ENCODE measurements around the gene DNAJC11.
"Not testable (repeated sequence)": the region's sequence is repeated elsewhere in the genome, so short reads cannot be mapped to it uniquely, and the experiment has no call there.

Gene DNAJC11, protein sequence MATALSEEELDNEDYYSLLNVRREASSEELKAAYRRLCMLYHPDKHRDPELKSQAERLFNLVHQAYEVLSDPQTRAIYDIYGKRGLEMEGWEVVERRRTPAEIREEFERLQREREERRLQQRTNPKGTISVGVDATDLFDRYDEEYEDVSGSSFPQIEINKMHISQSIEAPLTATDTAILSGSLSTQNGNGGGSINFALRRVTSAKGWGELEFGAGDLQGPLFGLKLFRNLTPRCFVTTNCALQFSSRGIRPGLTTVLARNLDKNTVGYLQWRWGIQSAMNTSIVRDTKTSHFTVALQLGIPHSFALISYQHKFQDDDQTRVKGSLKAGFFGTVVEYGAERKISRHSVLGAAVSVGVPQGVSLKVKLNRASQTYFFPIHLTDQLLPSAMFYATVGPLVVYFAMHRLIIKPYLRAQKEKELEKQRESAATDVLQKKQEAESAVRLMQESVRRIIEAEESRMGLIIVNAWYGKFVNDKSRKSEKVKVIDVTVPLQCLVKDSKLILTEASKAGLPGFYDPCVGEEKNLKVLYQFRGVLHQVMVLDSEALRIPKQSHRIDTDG

DNA sequence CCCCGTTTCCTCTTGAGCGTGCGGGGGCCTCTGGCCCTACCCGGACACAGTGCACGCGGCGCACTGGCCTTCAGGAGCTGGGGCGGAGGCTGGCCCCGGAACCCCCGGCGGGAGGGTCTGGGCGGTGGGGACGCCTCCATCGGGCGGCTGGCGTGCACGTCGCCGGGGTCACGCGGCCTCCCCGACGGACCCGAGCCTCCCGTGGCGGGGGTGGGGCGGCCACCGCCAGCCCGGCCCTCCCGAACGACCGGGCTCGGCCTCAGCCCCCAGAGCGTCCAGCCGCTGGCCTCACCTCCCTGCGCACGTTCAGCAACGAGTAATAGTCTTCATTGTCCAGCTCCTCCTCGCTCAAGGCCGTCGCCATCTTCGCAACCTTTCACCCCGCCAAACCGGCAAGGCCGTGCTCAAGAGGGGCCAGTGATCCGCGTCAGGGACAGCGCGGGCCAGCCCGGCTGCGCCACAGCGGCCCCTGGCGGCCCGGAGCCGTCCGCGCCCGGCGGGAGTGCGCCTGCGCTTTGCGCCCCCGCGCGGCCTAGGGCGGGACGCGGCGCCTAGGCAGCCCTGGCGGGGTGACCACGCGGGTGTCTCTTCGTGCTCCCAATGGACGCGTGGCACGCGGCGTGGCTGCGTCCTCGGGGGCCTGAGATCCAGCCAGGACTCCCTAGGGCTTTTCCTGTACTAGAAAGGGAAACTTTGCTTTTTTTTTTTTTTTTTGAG is at the start of gene DNAJC11:
TSS of gene DNAJC11 (minus strand) at position 380 of the 717 bp plus-strand sequence. CDS start at position 364, 16 bp downstream.
- DNase-seq, result peak; percentile 93

DNA sequence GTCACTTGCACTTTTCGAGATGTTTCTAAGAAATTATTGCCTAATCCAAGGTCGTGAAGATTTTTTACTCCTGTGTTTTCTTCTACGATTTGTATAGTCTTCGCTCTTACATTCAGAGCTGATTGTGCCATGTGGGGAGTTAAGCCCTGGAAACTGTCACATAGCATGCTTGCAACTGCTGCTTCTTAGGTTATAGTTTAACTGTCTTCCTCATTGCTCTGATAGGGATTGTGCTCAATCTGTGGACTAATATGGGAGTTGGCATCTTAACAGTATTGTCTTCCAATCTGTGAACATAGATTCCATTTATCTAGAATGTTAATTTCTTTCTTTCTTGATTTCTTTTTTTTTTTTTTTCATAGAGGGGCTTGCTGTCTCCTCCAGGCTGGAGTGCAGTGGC is 48.9 kb upstream of the DNAJC11 start:
- no peak for DNase-seq

DNA sequence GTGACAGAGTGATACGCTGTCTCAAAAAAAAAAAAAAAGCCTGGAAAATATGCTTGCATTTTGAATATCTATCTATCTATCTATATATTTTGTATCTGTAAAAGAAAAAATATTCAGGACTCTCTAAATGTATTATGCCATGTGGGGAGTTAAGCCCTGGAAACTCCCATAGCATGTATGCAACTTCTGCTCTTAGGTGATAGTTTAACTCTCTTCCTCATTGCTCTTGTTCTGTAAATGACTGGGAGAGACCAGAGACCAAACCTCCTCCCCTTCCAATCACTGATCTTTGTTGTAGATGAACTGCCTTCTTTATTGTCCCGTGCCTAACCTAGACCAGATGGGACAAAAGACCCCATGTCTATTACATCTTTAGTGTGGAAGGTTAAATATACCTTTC is 46.1 kb upstream of the DNAJC11 start:
- DNase-seq, result no peak

DNA sequence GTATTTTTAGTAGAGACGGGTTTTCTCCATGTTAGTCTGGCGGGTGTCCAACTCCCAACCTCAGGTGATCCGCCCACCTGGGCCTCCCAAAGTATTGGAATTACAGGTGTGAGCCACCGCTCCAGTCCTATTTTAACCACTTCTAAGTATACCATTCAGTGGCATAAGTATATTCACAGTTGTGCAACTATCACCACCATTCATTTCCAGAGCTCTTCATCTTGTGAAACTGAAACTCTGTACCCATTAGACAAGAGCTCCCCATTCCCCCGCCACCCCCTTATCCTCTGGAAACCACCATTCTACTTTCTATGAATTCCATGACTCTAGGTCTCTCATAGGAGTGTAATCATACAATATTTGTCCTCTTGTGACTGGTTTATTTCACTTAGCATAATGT is 43.5 kb upstream of the DNAJC11 start:
- no peak for DNase-seq

DNA sequence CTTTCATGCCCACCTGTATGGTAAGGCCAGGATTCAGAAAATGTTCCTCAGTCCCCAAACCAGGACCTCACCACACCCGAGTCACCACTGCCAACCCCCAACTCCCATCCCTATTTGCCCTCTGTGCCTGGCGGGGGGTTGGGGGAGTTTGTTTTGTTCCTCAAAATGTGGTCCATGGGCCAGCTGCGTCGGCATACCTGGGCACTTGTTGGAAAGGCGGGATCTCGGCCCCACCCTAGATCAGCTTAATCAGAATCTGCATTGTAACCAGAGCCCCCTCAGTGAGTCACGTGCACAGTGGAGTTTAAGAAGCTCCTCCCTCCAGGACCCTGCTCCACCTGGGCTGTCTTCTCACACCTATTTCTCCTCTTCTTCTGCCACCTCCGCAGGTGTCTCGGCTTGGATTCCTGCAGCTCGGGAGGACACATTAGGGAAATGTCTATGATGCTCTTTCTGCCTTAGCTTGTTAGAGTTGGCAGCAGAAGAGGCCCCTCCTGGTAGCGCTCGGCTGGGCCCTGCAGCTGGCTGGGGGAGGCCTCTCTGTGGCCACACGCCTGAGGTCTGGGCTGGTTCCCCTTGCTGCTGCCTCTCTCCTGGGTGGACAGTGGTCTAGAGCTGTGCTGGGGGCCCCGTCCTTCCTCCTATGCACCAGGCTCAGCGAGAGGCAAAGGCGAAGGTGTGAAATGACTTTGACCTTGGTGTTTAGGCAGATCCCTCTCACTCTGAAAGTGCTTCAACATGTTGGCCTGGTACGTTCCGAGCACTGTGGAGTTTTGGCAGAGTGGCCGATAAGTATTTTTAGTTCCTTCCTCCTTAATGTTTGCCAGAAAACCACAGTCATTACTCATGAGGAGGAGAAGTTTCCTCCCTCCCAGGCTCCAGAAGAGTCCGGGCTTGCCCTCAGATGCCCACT is 41.8 kb upstream of the DNAJC11 start:
- DNase-seq, result peak; percentile 76

DNA sequence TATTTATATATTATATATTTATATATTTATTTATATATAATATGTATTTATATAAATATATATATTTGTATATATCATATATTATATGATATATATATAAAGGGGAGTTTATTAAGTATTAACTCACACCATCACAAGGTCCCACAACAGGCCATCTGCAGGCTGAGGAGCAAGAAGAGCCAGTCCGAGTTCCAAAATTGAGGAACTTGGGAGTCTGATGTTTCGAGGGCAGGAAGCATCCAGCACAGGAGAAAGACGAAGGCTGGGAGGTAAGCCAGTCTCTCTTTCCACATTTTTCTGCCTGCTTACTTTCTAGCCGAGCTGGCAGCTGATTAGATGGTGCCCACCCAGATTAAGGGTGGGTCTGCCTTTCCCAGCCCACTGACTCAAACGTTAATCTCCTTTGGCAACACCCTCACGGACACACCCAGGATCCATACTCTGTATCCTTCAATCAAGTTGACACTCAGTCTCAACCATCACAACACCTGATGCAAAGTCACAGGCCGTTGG is 41.1 kb upstream of the DNAJC11 start:
- peak; percentile 30 for DNase-seq

DNA sequence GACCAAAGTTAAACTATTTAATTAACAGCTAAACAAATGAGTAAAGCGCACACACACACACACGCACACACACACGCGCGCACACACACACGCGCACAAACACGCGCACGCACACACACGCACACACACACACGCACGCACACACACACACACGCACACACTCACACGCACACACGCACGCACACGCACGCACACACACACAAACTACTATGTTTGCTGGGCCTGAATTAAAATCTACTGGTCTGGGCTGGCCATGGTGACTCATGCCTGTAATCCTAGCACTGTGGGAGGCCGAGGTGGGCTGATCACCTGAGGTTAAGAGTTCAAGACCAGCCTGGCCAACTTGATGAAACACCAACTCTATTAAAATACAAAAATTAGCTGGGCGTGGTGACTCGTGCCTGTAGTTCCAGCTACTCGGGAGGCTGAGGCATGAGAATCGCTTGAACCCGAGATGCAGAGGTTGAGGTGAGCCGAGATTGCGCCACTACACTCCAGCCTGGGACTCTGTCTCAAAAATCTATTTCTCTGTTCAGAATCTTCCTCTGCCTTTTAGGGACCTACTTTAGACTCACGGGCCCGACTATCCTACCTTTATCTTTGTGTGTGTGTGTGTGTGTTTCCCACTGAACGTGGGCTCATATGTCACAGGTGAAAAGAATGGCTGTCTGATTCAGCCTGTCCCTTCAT is 37.5 kb upstream of the DNAJC11 start:
- DNase-seq, result no peak

DNA sequence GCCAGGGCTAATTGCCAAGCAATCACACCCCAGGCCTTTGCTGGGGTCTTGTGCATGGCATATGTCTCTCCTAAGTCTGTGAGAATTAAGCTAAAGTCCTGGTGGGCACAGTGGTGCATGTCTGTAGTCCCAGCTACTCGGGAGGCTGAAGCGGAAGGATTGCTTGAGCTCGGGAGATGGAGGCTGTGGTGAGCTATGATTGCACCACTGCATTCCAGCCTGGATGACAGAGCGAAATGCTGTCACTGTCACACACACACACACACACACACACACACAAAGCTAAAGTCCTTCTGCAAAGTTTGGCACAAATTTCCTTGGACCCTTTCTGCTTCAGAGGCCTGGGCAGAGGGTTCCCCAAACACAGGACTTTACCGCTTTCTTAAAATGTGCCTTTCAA is 31.3 kb upstream of the DNAJC11 start:
- DNase-seq, result no peak

DNA sequence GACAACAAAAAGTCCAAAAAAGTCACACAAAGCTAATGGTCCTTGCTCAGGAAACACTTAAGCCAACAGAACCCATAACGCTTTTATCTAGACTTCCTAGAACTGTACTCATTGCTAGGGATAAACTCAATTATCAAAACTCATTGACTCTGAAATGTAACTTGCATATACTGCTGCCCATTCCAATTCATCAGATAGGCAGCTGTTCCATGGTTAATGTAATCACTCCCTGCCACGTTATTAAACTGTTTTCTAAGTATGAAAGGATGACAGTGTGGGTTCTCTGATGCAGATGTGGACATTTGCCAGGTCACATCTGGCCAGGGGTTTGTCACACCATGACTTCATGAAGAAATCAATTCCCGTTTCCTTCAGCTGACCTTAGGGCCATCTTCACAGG is 30.3 kb upstream of the DNAJC11 start:
- DNase-seq, result no peak

DNA sequence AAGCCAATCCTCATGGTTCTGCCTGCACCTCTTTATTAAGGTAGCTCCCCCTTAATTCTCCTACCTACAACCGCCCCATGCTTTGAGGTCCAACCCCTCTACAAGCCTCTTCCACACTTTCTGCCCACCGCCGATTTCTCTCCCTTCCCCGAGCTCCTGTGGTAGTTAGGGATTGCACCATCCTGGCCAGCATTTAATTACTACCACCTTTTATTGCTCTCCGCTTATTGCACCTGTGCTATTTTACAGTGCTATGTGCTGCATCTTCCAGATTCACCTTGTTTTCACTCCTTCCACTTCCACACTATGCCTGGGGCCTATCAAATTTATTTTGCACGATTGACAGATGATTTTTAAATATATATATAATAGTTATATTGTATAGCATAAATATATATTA is 29.3 kb upstream of the DNAJC11 start:
- DNase-seq, result no peak

DNA sequence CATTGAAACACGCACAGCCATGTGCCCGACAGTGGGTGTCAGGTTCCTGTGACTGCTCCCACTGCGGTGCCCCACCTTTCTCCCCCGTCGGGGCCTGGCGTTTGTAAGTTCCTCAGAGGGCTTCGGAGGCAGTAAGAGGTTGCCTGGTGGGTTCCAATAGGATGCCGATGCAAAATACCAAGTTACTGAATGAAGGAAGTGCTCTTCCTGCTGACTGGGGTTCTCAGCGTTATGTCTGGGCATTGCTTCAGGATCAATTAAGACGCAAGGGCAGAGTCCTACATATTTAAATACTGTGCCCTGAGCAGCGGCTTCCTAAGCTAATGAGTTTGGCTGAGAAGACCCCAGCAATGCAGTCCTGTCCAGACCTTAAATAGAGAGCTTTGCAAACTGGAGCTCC is 28.9 kb upstream of the DNAJC11 start:
- DNase-seq, result no peak

DNA sequence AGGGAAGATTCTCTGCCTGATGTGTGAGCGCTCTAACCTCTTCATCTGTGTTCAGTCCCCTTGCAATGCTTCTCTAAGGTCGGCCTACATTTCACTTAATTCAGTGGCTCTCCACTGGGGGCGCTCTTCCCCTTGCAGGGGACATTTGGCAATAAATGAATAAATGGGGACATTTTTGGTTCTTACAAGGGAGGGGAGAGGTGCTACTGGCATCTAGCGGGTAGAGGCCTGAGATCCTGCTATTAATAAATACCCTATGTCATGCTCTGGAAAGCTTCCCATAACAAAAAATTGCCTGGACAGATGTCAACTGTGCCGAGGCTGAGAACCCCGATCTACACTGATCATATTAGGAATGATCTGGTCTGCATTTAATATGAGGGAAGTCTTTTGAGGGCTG is 25.9 kb upstream of the DNAJC11 start:
- DNase-seq, result no peak

DNA sequence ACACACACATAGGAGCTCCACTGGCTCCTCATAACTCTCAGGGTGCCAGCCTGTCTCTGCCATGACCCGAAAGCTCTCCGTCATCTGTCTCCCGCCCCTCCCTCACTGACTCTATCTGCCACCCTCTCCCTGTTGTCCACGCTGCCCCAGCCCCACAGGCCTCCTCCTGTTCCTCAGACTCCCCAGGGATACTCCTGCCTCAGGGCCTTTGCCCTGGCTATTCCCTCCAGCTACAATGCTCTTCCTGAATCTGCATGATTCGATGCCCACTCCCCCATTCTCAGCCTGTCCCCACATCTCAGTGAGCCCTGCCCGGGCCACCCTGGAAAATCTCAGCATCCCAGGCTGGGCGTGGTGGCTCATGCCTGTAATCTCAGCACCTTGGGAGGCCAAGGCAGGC is 24.6 kb upstream of the DNAJC11 start:
- DNase-seq, result no peak

DNA sequence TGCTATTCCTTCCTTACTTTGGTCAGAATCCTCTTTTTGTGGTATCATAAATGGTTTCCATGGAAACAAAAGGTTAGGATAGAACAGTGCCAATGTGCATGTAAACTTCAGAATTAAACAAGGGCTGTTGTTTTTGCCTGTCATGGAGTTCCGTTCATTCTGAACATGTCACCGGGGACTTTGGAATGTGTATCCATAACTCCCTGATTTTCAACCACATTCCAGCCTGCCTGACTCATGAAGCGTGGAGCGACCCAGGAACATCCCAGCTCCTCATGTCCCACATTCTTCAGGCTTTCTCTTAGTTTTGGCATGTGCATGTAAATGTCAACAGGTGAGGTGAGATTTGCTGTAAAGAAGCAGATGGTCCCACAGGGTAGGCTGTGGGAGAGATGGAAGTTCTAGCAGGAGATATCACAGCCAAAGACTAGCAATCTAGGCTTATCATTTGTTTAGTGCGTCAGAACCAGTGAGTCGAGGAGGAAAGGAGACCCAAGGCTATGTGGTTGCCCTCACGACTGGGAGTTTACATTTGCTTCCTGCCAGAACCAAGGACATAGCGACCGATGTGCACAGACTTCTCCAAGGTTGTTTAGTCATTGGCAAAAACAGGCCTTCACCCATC is 23.0 kb upstream of the DNAJC11 start:
- DNase-seq, result no peak

DNA sequence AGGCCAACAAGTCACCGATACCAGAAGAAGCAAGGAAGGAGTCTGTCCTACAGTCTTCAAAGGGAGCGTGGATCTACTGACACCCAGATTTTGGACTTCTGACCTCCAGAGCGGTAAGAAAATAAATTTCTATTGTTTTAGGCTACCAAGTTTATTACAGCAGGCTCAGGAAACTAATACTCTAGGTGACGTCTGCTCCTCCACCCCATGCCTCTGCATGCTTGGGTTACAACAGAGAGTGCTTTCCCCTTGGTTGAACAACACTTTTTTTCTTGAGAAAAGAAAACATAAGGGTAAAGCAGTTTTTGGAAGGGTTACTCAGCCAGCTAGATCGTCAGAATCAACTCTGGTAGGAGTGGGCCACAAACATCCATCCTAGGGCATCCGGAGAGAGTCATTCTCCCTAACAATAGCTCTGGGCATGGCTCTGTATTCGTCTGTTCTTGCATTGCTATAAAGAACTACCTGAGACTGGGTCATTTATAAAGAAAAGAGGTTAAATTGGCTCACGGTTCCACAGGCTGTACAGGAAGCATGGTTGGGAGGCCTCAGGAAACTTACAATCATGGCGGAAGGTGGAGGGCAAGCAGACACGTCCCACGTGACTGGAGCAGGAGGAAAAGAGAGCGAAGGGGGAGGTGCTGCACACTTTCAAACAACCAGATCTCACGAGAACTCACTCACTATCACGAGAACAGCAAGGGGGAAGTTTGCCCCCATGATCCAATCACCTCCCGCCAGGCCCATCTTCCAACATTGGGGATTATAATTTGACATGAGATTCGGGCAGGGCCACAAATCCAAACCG is 22.2 kb upstream of the DNAJC11 start:
- DNase-seq, result no peak

DNA sequence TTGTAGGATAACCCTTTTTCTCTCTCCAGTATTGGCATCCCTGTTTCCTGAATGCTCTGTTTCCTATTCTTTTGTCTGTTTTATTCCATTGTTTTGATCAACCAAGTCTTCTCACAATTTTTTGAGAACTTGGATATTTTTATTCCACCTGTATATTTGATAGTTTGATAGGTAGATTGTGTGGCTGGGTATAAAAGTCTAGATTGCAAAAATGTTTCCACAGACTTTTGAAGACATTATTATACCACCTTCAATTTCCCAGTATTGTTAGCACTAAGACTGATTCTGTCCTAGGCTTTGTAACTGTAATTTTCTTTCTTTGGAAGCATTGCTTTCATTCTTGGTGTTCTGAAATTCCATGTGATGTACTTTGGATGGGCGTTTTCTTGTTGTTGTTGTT is 9.6 kb upstream of the DNAJC11 start:
- DNase-seq, result no peak

DNA sequence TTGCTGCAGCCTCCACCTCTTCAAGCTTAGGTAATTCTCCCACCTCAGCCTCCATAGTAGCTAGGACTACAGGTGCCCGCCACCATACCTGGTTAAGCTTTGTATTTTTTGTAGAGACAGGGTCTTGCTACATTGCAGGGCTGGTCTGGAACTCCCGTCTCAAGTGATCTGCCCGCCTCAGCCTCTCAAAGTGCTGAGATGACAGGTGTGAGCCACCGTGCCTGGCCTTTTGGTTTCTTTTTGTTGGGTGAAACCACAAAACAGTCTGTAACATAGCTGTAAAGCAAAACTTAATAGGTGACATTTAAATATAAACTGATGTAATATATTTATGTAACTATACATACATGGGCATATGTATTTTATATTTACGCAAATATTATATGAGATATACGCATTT is 3.1 kb upstream of the DNAJC11 start:
- no peak for DNase-seq

DNA sequence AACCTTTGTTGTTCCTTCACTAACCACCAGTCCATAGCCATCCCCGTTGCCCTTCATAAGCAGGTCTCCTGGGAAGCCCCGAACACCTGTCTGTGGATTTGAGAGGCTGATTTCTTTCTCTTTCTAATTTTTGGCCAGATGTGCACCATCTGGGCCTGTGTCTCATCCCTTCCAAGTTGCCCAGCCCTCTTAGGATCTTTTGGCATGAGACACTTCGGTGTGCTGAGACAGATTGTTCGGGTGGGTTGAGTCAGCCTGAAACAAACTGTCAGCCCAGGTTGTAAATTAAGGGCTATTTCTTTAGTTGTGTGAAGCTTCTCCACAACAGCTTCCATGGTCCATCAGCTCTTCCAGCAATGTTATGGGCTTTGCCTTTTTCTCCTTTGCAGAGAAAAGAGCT is 1.4 kb upstream of the DNAJC11 start:
- DNase-seq, result no peak

DNA sequence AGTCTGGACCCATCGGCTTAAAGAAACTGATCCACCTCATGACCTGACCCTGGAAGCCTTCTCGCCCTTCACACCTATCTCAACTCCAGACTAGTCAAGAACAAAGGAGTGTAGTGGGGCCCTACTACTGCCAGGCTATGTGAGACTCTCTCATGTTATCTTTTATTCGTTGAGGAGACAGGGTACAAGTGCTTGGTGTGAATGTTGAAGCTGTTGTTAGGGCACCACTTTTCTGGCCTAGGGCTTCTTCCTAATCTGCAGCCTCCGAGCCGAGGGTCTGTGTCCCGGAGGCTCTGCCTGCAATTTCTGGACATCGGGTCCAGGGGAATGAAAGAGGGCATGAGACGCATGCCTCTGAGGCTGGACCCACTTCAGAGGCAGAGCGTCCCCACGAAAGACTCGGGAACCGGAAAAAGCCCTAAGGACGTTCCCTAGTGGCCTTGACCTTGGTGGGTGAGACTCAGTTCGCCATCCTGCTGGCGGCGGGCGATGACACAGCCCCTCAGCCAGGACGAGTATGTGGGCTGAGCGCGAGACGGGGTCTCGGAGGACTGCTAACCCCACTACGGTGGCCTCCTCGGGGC is 671 bp downstream of the DNAJC11 start:
- no peak for DNase-seq

DNA sequence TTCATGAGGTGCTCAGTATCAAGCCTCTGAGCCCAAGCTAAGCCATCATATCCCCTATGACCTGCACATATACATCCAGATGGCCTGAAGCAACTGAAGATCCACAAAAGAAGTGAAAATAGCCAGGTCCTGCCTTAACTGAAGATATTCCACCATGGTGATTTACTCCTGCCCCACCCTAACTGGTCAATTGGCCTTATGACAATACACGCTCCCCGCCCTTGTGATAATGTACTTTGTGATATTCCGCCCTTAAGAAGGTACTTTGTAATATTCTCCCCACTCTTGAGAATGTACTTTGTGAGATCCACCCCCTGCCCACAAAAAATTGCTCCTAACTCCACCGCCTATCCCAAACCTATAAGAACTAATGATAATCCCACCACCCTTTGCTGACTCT is 1.7 kb downstream of the DNAJC11 start:
- not testable (repeated sequence) for DNase-seq

All from right hindlimb (tissue), 1 donor.